CD8-positive, alpha-beta memory T cell (primary cell): ENCODE results near the gene NFASC. TPM values are rescaled to one million over a fixed set of nuclear protein-coding genes. Genes with fewer than 3 reads are reported as not detected.

ENCODE experiments used
- CTCF ChIA-PET: fragments of 350-600 bp; sonication (Branson Sonifier 250); formaldehyde crosslinking; loops from one replicate; lab custom pipeline; 2021; ENCODE audit warnings: antibody characterized with exemption; lab: Charles Lee
- POLR2A ChIA-PET: fragments of 350-600 bp; sonication (Branson Sonifier 250); formaldehyde crosslinking; loops from one replicate; lab custom pipeline; 2021; ENCODE audit warnings: antibody characterized with exemption; lab: Charles Lee
- DNase-seq, 5 donors: peaks; one replicate each; pipeline versions ENCODE4 v3.0.0 to v3.0.0-alpha.2; 2020 to 2022; ENCODE audit warnings: mixed read lengths in 1 of 5
- H3K27ac ChIP-seq: one replicate; pipeline ENCODE4 v1.7.0; 2013; ENCODE audit warnings: low read depth, mild to moderate bottlenecking, low read length, moderate library complexity
- H3K27me3 ChIP-seq: 2 replicates; pipeline ENCODE4 v1.7.0; 2013; ENCODE audit warnings: low read length, mild to moderate bottlenecking; ENCODE audit not compliant: insufficient read depth, poor library complexity, severe bottlenecking
- H3K36me3 ChIP-seq: 2 replicates; pipeline ENCODE4 v1.7.0; 2013; ENCODE audit warnings: mild to moderate bottlenecking, low read length, moderate library complexity; ENCODE audit not compliant: insufficient read depth
- H3K4me1 ChIP-seq: 2 replicates; pipeline ENCODE4 v1.7.0; 2013; ENCODE audit warnings: mild to moderate bottlenecking, low read length, moderate library complexity; ENCODE audit not compliant: insufficient read depth
- H3K4me3 ChIP-seq: 2 replicates; pipeline ENCODE4 v1.7.0; 2013; ENCODE audit warnings: mild to moderate bottlenecking, low read length
- H3K9me3 ChIP-seq: 2 replicates; pipeline ENCODE4 v1.7.0; 2013; ENCODE audit warnings: mild to moderate bottlenecking, low read length
- H3K27ac Mint-ChIP-seq, 8 donors: one replicate each; pipeline ENCODE4 v1.8.0; 2020 to 2021; ENCODE audit warnings: mixed read lengths in 8 of 8, mild to moderate bottlenecking in 6 of 8, inconsistent platforms in 3 of 8, moderate library complexity in 3 of 8
- H3K27me3 Mint-ChIP-seq, 2 donors: one replicate each; pipeline ENCODE4 v1.8.0; 2020 to 2021; ENCODE audit warnings: mixed read lengths in 2 of 2, mild to moderate bottlenecking in 1 of 2, moderate library complexity in 1 of 2
- H3K36me3 Mint-ChIP-seq, 3 donors: one replicate each; pipeline ENCODE4 v1.8.0; 2020 to 2021; ENCODE audit warnings: mixed read lengths in 3 of 3, inconsistent platforms in 1 of 3, mild to moderate bottlenecking in 1 of 3
- H3K4me1 Mint-ChIP-seq, 3 donors: one replicate each; pipeline ENCODE4 v1.8.0; 2020 to 2021; ENCODE audit warnings: mixed read lengths in 3 of 3, inconsistent platforms in 1 of 3, mild to moderate bottlenecking in 1 of 3
- H3K4me3 Mint-ChIP-seq, 7 donors: one replicate each; pipeline ENCODE4 v1.8.0; 2020 to 2021; ENCODE audit warnings: mixed read lengths in 7 of 7, mild to moderate bottlenecking in 6 of 7, moderate library complexity in 4 of 7, inconsistent platforms in 2 of 7
- H3K9me3 Mint-ChIP-seq, 5 donors: one replicate each; pipeline ENCODE4 v1.8.0; 2020 to 2022; ENCODE audit warnings: mixed read lengths in 5 of 5, mild to moderate bottlenecking in 3 of 5, moderate library complexity in 2 of 5, inconsistent platforms in 1 of 5
- polyA plus RNA-seq: library from polyadenylated mRNA; unstranded; fragments of 300-500 nt; fragmentation: Illumina TruSeq; gene quantifications from one replicate; pipeline ENCODE4 v1.2.3, GENCODE V29; 2021
- total RNA-seq, 2 experiments: library from RNA; stranded (reverse); gene quantifications; one replicate each; pipeline ENCODE4 v1.2.3, GENCODE V29; 2021

NFASC gene
- total and polyA plus RNA-seq, 3 experiments from 2014 or later, result 0.11 to 0.16 TPM; not detected in 1

GRCh38 chr1:204992201-204992997 is 121.7 kb downstream of the NFASC start:
- H3K36me3 Mint-ChIP-seq, result no peaks in the 10 kb centered on the region
- CTCF ChIA-PET, result no interaction called here
- peaks cover 7 to 12% of the 10 kb centered on the region in 2 donors for H3K27me3 Mint-ChIP-seq
- POLR2A ChIA-PET, result no interaction called here
- DNase-seq, result peak in 1 of 5 donors; percentile 26
- no peak overlapping the region for H3K4me3 ChIP-seq
- no peaks in the 10 kb centered on the region for H3K36me3 ChIP-seq
- no peak overlapping the region for H3K27ac ChIP-seq
- H3K9me3 ChIP-seq, result no peaks in the 10 kb centered on the region
- peaks cover 8 to 13% (median 13%) of the 10 kb centered on the region in 3 donors for H3K4me1 Mint-ChIP-seq
- H3K27me3 ChIP-seq, result no peaks in the 10 kb centered on the region
- H3K4me3 Mint-ChIP-seq, result peak overlapping the region in 1 of 7 donors; percentile 40
- H3K27ac Mint-ChIP-seq, result peak overlapping the region in 5 of 8 donors; percentile 28 to 54 (median 47)
- H3K9me3 Mint-ChIP-seq, result no peaks in the 10 kb centered on the region
- H3K4me1 ChIP-seq, result no peaks in the 10 kb centered on the region

- Histone ChIP-seq H3K27me3 (no peaks in the 10 kb centered on the region), H3K27ac (no peak overlapping the region), H3K36me3 (no peaks in the 10 kb centered on the region), H3K9me3 (no peaks in the 10 kb centered on the region), H3K4me3 (no peak overlapping the region), H3K4me1 (no peaks in the 10 kb centered on the region)
- Mint-ChIP-seq H3K27ac (peak overlapping the region in 1 of 8 donors; percentile 72), H3K4me3 (no peak overlapping the region), H3K9me3 (no peaks in the 10 kb centered on the region), H3K36me3 (no peaks in the 10 kb centered on the region), H3K4me1 (peaks cover 8 to 13% (median 13%) of the 10 kb centered on the region in 3 donors), H3K27me3 (peaks cover 3 to 15% of the 10 kb centered on the region in 2 donors)
- ChIA-PET CTCF (no interaction called here), POLR2A (interaction anchor here (0.5 kb wide), 1 partner anchor 787 kb away, joined by 3 read pairs; no protein-coding TSS in a partner anchor)
- no peak for DNase-seq
These were observed 122.3 kb downstream of the NFASC start for GRCh38 chr1:204992998-204993314.

- Histone ChIP-seq H3K27ac (no peak overlapping the region), H3K4me1 (no peaks in the 10 kb centered on the region), H3K9me3 (no peaks in the 10 kb centered on the region), H3K36me3 (no peaks in the 10 kb centered on the region), H3K4me3 (no peak overlapping the region), H3K27me3 (no peaks in the 10 kb centered on the region)
- POLR2A ChIA-PET, result no interaction called here
- Mint-ChIP-seq H3K27me3 (peaks cover 1 to 9% of the 10 kb centered on the region in 2 donors), H3K4me3 (peak overlapping the region in 1 of 7 donors; percentile 2), H3K36me3 (no peaks in the 10 kb centered on the region), H3K9me3 (no peaks in the 10 kb centered on the region), H3K4me1 (peaks cover 8 to 13% (median 13%) of the 10 kb centered on the region in 3 donors), H3K27ac (peak overlapping the region in 1 of 8 donors; percentile 22)
- DNase-seq, result no peak
- CTCF ChIA-PET, result no interaction called here
These were observed 123.6 kb downstream of the NFASC start for GRCh38 chr1:204994086-204994862.

- H3K27me3 ChIP-seq, result no peaks in the 10 kb centered on the region
- peaks cover 3 to 16% of the 10 kb centered on the region in 2 donors for H3K27me3 Mint-ChIP-seq
- H3K4me3 ChIP-seq, result no peak overlapping the region
- peaks cover 8 to 13% (median 13%) of the 10 kb centered on the region in 3 donors for H3K4me1 Mint-ChIP-seq
- POLR2A ChIA-PET, result no interaction called here
- no peak for DNase-seq
- no peak overlapping the region for H3K4me3 Mint-ChIP-seq
- H3K9me3 Mint-ChIP-seq, result no peaks in the 10 kb centered on the region
- no peaks in the 10 kb centered on the region for H3K4me1 ChIP-seq
- no peaks in the 10 kb centered on the region for H3K36me3 ChIP-seq
- no peaks in the 10 kb centered on the region for H3K9me3 ChIP-seq
- no peak overlapping the region for H3K27ac ChIP-seq
- CTCF ChIA-PET, result no interaction called here
- no peaks in the 10 kb centered on the region for H3K36me3 Mint-ChIP-seq
- H3K27ac Mint-ChIP-seq, result no peak overlapping the region
These were observed 126.3 kb downstream of the NFASC start for GRCh38 chr1:204996981-204997380.

GRCh38 chr1:204997591-204998355 is 127.1 kb downstream of the NFASC start:
- no peaks in the 10 kb centered on the region for H3K9me3 Mint-ChIP-seq
- Histone ChIP-seq H3K4me1 (no peaks in the 10 kb centered on the region), H3K9me3 (no peaks in the 10 kb centered on the region), H3K4me3 (no peak overlapping the region), H3K36me3 (no peaks in the 10 kb centered on the region), H3K27me3 (no peaks in the 10 kb centered on the region), H3K27ac (no peak overlapping the region)
- H3K4me1 Mint-ChIP-seq, result peaks cover 3 to 5% (median 5%) of the 10 kb centered on the region in 3 donors
- DNase-seq, result no peak
- peaks cover 5 to 21% of the 10 kb centered on the region in 2 donors for H3K27me3 Mint-ChIP-seq
- H3K36me3 Mint-ChIP-seq, result no peaks in the 10 kb centered on the region
- H3K4me3 Mint-ChIP-seq, result no peak overlapping the region
- ChIA-PET CTCF (interaction anchor here (1.3 kb wide), 1 partner anchor 65 kb away, joined by 3 read pairs; no protein-coding TSS in a partner anchor), POLR2A (no interaction called here)
- H3K27ac Mint-ChIP-seq, result peak overlapping the region in 1 of 8 donors; percentile 43

GRCh38 chr1:205001162-205001561 is 130.5 kb downstream of the NFASC start:
- CTCF ChIA-PET, result interaction anchor here (1.4 kb wide), 1 partner anchor 12 kb away, joined by 3 read pairs; no protein-coding TSS in a partner anchor
- no peak overlapping the region for H3K27ac Mint-ChIP-seq

GRCh38 chr1:205002705-205003104 is 132.0 kb downstream of the NFASC start:
- Histone ChIP-seq H3K4me3 (no peak overlapping the region), H3K27me3 (no peaks in the 10 kb centered on the region), H3K36me3 (no peaks in the 10 kb centered on the region), H3K9me3 (no peaks in the 10 kb centered on the region), H3K27ac (no peak overlapping the region), H3K4me1 (no peaks in the 10 kb centered on the region)
- Mint-ChIP-seq H3K27ac (no peak overlapping the region), H3K4me3 (no peak overlapping the region), H3K27me3 (peaks cover 4 to 30% of the 10 kb centered on the region in 2 donors), H3K4me1 (no peaks in the 10 kb centered on the region), H3K36me3 (no peaks in the 10 kb centered on the region), H3K9me3 (no peaks in the 10 kb centered on the region)
- ChIA-PET POLR2A (no interaction called here), CTCF (no interaction called here)
- DNase-seq, result no peak

More at GRCh38 chr1:205001162-205001561, 130.5 kb downstream of the NFASC start:
- no peaks in the 10 kb centered on the region for H3K36me3 ChIP-seq
- Mint-ChIP-seq H3K27me3 (peaks cover 5 to 33% of the 10 kb centered on the region in 2 donors), H3K36me3 (no peaks in the 10 kb centered on the region), H3K4me1 (no peaks in the 10 kb centered on the region), H3K9me3 (no peaks in the 10 kb centered on the region), H3K4me3 (no peak overlapping the region)
- POLR2A ChIA-PET, result no interaction called here
- H3K27ac ChIP-seq, result no peak overlapping the region
- H3K4me3 ChIP-seq, result no peak overlapping the region
- no peak for DNase-seq
- H3K9me3 ChIP-seq, result no peaks in the 10 kb centered on the region
- no peaks in the 10 kb centered on the region for H3K4me1 ChIP-seq
- H3K27me3 ChIP-seq, result no peaks in the 10 kb centered on the region
